Tibial nerve (tissue), 4 donors: ENCODE measurements around the gene TRAP1.

Source experiments
- EP300 ChIP-seq, 2 donors: sonication (generic); formaldehyde crosslinking; IDR thresholded peaks; one replicate each; pipeline ENCODE4 v1.6.1; 2017; ENCODE audit warnings: antibody characterized with exemption in 2 of 2, mild to moderate bottlenecking in 1 of 2
- TF ChIP-seq, protein P1 (sequence below), 5 experiments: fragments of 200-600 bp in 3 of 5; fragments of 450-650 bp in 2 of 5; sonication (generic) in 3 of 5; IDR thresholded peaks; one replicate each; pipeline ENCODE4 v1.5.1; 2016 to 2019; ENCODE audit warnings: antibody characterized with exemption in 5 of 5, mild to moderate bottlenecking in 3 of 5, moderate library complexity in 2 of 5

DNA sequence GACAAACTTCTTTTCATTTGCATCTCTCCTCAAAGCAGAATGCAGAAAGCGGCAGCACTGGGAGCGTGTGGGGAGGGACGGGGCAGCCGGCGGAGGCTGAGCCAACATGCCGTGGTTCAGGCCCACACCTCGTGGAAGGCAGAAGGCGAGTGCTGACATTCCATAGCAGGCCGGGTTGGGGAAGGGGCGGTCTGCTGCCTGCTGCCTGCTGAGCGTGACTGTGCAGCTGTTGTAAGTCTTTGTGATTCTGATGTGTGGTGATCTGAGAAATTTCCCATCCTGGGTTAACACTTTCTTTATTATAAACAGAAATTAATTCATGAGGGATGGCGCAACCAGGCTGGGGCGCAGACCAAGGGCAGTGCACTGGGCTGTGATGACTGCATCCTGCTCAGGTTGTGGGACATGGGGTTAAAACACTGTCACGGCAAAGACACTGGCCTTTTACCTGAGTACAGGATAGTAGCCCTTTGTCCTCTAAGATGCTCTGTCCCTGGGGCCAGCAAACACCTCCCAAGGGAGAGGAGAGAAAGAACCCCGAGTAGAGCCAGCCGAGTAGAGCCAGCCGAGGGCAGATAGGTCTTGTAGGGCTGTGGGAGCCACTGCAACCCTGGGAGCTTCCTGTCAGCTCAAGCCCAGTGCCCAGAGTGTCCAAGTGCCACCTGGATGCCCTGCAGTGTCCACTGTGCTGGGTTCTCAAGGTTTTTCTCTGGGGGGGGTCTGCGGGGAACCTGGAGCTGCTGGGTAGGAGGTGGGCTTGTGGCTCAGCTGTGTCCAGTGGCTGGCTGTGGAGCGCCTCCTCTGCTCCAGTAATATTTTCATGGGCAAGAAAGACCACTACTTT is 71.6 kb downstream of the TRAP1 start:
- no peak for TF ChIP-seq EP300 (IDR thresholded peaks at IDR 0.05)
- TF ChIP-seq, protein P1, sequence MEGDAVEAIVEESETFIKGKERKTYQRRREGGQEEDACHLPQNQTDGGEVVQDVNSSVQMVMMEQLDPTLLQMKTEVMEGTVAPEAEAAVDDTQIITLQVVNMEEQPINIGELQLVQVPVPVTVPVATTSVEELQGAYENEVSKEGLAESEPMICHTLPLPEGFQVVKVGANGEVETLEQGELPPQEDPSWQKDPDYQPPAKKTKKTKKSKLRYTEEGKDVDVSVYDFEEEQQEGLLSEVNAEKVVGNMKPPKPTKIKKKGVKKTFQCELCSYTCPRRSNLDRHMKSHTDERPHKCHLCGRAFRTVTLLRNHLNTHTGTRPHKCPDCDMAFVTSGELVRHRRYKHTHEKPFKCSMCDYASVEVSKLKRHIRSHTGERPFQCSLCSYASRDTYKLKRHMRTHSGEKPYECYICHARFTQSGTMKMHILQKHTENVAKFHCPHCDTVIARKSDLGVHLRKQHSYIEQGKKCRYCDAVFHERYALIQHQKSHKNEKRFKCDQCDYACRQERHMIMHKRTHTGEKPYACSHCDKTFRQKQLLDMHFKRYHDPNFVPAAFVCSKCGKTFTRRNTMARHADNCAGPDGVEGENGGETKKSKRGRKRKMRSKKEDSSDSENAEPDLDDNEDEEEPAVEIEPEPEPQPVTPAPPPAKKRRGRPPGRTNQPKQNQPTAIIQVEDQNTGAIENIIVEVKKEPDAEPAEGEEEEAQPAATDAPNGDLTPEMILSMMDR (IDR thresholded peaks at IDR 0.05), result no peak
